Ovary (tissue), 9 donors: ENCODE measurements around the gene ZC2HC1C. TPM values are rescaled to one million over a fixed set of nuclear protein-coding genes. Genes with fewer than 3 reads are reported as not detected.

Experiments used
- DNase-seq, 5 donors: peaks; one replicate each; pipeline ENCODE4 v3.0.0-alpha.2; 2019 to 2020
- H3K27ac ChIP-seq, 2 donors: fragments of 200-600 bp; one replicate each; pipeline versions ENCODE4 v1.5.1 to v1.8.0; 2019 to 2022
- H3K27me3 ChIP-seq: fragments of 200-600 bp; one replicate; pipeline ENCODE4 v1.8.0; 2022
- H3K36me3 ChIP-seq: fragments of 200-600 bp; sonication (generic); one replicate; pipeline ENCODE4 v1.5.1; 2019
- H3K4me1 ChIP-seq: one replicate; pipeline ENCODE4 v1.8.1; 2013; ENCODE audit warnings: mild to moderate bottlenecking, moderate library complexity; ENCODE audit not compliant: insufficient read depth
- H3K4me3 ChIP-seq: fragments of 200-600 bp; sonication (generic); one replicate; pipeline ENCODE4 v1.5.1; 2017
- H3K9me3 ChIP-seq, 2 donors: fragments of 200-600 bp in 1 of 2; sonication (generic) in 1 of 2; one replicate each; pipeline versions ENCODE4 v1.5.1 to v1.8.1; 2013 to 2019; ENCODE audit warnings: mild to moderate bottlenecking in 1 of 2, moderate library complexity in 1 of 2
- EP300 ChIP-seq: sonication (generic); formaldehyde crosslinking; IDR thresholded peaks from one replicate; pipeline ENCODE4 v1.6.1; 2017; ENCODE audit warnings: antibody characterized with exemption
- POLR2A ChIP-seq: fragments of 450-650 bp; IDR thresholded peaks from one replicate; pipeline ENCODE4 v1.6.1; 2017; ENCODE audit warnings: antibody characterized with exemption, mild to moderate bottlenecking, moderate library complexity
- WGBS, 3 donors: extraction: QIAGEN DNeasy Blood & Tissue Kit in 1 of 3; methylation state at CpG; one replicate each; pipeline versions ENCODE4 v1.1.5 to v1.1.7; 2013 to 2017; 5-methylcytosine and 5-hydroxymethylcytosine counted together
- intact Hi-C, 4 donors: fragments of 100-400 bp; cut with DNase I; formaldehyde crosslinking; loops; one replicate each; pipeline versions ENCODE4 v1.11.0 to v1.15.1; 2022 to 2023
- polyA plus RNA-seq, 2 donors: library from polyadenylated mRNA; stranded (reverse); fragments of 200-250 nt in 1 of 2; fragments of 350-450 nt in 1 of 2; fragmentation: Illumina TruSeq in 1 of 2; extraction: RNeasy Lipid Tissue Mini Kit (QIAGEN cat#74804) in 1 of 2; gene quantifications; one replicate each; pipeline ENCODE4 v1.2.3, GENCODE V29; 2013 to 2014
- total RNA-seq, 7 donors: library from RNA; depleted of rRNA in 2 of 7; stranded (reverse); fragments of >200 nt in 2 of 7; fragmentation: NEBNext Ultra II Directional in 3 of 7; extraction: Animal tissue kit (Norgen Biotek cat#: 25700) in 3 of 7; gene quantifications; one replicate each; pipeline versions ENCODE4 v1.1.0 to v1.2.4, GENCODE V29; 2016 to 2023
- TF ChIP-seq, protein P1 (sequence below), 3 donors: fragments of 450-650 bp in 2 of 3; fragments of 200-600 bp in 1 of 3; IDR thresholded peaks; one replicate each; pipeline versions ENCODE4 v1.5.1 to v1.8.0; 2016 to 2022; ENCODE audit warnings: antibody characterized with exemption in 3 of 3, mild to moderate bottlenecking in 1 of 3
- donor health status: DM: no; HTN: no; CAD: no; lungs with moderate emphysema.
- donor health status: DM: no; HTN: no; CAD: no.
- donor health status: Bipolar disorder and iron deficiency.
- donor health status: DM: yes; HTN: yes; CAD: no.
- donor health status: DM: no; HTN: no; CAD: no.
- donor health status: DM: yes; HTN: yes; CAD: no.

ZC2HC1C gene
- total and polyA plus RNA-seq, 9 donors: 0.46 to 9.2 (median 1.3) TPM

DNA sequence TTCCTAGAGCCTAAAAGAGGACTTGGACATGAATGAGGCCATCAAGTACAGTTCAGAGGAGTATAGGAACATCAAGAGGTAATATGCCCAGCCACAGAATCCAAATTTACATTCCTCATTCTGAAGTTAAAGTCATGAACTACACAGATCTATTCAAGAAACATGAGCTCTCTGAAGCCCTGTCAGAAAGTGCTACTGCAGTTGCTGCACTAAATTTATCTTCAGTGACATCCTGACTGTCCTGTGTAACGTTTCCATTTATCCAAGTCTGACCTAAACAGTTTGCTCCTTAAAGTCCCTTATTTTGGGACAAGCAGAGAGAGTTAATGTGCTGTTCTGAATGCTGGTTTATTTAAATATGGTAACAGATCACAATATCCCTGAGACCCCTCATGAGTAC is 29.2 kb downstream of the ZC2HC1C start:
- 45 to 66% (median 55%) methylated on average over 1 of the region's 1 CpG for WGBS, 3 donors
- Histone ChIP-seq H3K4me1 (no peaks in the 10 kb centered on the region), H3K9me3 (no peaks in the 10 kb centered on the region), H3K4me3 (no peak overlapping the region), H3K36me3 (no peaks in the 10 kb centered on the region), H3K27ac (no peak overlapping the region), H3K27me3 (no peaks in the 10 kb centered on the region)
- TF ChIP-seq EP300 (no peak), POLR2A (no peak)
- TF ChIP-seq, protein P1, sequence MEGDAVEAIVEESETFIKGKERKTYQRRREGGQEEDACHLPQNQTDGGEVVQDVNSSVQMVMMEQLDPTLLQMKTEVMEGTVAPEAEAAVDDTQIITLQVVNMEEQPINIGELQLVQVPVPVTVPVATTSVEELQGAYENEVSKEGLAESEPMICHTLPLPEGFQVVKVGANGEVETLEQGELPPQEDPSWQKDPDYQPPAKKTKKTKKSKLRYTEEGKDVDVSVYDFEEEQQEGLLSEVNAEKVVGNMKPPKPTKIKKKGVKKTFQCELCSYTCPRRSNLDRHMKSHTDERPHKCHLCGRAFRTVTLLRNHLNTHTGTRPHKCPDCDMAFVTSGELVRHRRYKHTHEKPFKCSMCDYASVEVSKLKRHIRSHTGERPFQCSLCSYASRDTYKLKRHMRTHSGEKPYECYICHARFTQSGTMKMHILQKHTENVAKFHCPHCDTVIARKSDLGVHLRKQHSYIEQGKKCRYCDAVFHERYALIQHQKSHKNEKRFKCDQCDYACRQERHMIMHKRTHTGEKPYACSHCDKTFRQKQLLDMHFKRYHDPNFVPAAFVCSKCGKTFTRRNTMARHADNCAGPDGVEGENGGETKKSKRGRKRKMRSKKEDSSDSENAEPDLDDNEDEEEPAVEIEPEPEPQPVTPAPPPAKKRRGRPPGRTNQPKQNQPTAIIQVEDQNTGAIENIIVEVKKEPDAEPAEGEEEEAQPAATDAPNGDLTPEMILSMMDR (IDR thresholded peaks at IDR 0.05): no peak
- DNase-seq: no peak
- intact Hi-C loops: no loop called here

DNA sequence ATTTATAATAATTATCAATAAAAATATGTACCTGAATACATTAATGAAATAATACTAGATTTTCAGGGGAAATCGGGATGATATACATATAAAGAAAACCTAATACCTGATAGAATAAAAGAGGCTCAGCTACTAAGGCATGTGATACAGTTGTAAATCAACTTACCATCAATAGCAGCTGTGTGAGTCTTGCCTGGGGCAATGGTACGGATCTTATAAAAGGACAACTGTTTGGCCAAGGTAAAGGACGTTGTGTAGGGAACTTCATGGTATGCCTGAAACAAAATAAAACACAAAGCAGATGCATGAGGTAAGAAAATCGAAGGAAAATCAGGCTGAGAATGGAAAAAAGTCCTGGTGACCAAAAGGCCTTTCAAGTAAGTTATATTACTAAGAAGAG is 32.0 kb downstream of the ZC2HC1C start:
- intact Hi-C loops: no loop called here
- Histone ChIP-seq H3K27ac (no peak overlapping the region), H3K4me1 (no peaks in the 10 kb centered on the region), H3K27me3 (no peaks in the 10 kb centered on the region), H3K4me3 (no peak overlapping the region), H3K36me3 (no peaks in the 10 kb centered on the region), H3K9me3 (no peaks in the 10 kb centered on the region)
- no peak for DNase-seq
- 82 to 87% (median 83%) methylated on average over 4 of the region's 4 CpGs for WGBS, 3 donors
- TF ChIP-seq POLR2A (no peak), EP300 (no peak)
- TF ChIP-seq, protein P1 (IDR thresholded peaks at IDR 0.05): no peak

DNA sequence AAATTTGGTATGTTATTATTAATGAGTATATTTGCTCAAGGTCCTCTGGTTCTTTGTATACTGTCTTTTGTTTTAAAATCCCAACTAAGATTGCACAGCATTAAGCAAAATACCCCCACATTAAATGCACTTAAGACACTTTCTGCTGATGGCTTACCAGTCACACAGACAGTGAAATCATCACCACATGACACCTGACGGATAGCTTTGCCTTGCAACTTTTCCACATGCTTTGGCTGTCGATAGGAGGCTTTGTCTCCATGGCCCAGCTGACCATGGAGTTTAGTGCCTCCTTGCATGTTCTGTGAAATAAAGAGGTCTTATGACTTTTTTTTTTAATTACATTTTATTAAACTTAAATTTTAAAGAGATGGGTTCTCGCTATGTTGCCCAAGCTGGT is 37.7 kb downstream of the ZC2HC1C start:
- Histone ChIP-seq H3K4me1 (no peaks in the 10 kb centered on the region), H3K4me3 (no peak overlapping the region), H3K27me3 (no peaks in the 10 kb centered on the region), H3K9me3 (no peaks in the 10 kb centered on the region), H3K36me3 (no peaks in the 10 kb centered on the region), H3K27ac (no peak overlapping the region)
- TF ChIP-seq POLR2A (no peak), EP300 (no peak)
- TF ChIP-seq, protein P1 (IDR thresholded peaks at IDR 0.05): no peak
- no peak for DNase-seq
- intact Hi-C loops: no loop called here
- 59 to 71% (median 64%) methylated on average over 3 of the region's 3 CpGs for WGBS, 3 donors

DNA sequence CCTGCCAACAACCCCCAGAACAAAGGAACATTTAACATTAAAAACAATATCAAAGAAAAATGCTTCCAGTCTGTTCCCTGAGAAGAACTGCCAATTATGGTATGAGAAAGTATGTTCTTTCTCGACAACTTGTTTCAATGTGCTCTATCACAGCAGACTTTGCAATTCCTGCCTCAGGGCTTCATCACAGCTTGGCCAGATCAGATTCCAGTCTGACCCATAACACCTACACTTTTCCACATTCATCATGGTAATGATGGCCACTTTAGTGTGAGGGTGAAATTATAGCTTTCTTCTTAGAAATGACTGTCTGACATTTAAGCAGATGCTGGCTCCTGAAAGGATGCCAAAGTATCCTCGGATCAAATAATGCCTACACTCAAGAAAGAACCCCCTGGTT is 40.4 kb downstream of the ZC2HC1C start:
- no peaks in the 10 kb centered on the region for H3K27me3 ChIP-seq
- no peaks in the 10 kb centered on the region for H3K4me1 ChIP-seq
- no peaks in the 10 kb centered on the region for H3K9me3 ChIP-seq
- intact Hi-C loops: no loop called here
- H3K4me3 ChIP-seq: no peak overlapping the region
- no peak overlapping the region for H3K27ac ChIP-seq
- 82 to 88% (median 82%) methylated on average over 2 of the region's 2 CpGs for WGBS, 3 donors
- TF ChIP-seq POLR2A: no peak
- TF ChIP-seq EP300: no peak
- TF ChIP-seq, protein P1 (IDR thresholded peaks at IDR 0.05): no peak
- no peaks in the 10 kb centered on the region for H3K36me3 ChIP-seq
- no peak for DNase-seq
